Measurements from ENCODE around the gene HOXA11. TPM values are rescaled to one million over a fixed set of nuclear protein-coding genes. Genes with fewer than 3 reads are reported as not detected.

The HOXA11 gene
- total RNA-seq, 2 experiments from 2014 or later: not detected

DNA sequence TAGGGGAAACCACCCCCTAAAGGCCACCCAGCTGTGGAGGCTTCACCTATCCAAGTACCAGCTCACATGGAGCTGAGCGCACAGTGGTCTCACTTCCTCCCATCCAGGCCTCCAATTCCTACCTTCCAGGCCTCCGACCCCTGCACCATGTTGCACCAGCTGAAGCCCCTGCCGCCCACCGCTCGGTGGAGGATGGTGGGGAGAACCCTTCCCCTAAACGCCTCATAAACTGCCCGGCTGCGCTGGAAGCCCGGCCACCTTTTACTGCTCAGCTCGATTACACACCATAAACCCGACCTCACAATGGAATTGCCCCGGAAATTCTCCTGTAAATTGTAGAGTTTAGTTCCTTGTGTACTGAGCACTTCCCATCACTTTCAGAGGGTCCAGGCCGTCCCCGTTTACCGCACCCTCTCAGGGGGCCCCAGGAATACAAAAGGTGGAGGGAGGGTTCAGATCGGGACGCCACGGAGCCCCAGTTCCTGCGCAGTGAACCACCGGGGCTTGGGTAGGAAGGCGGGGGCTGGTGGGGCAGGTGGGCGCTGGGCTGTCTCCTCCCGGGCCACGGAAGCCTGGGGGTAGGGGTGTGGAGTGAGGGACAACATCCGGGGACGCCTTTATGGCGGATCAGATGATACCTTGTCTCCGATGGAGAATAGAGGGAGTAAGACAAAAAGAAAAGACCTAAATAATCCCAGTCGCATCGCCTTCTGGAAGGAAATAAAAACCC lies 27.2 kb downstream of the HOXA11 start:
- Mint-ChIP-seq H3K36me3 (ENCODE audit: low read depth) (peaks cover 3% of the 10 kb centered on the region), H3K27ac (peak overlapping the region; percentile 48), H3K4me1 (peaks cover 21% of the 10 kb centered on the region), H3K4me3 (no peak overlapping the region), H3K9me3 (no peaks in the 10 kb centered on the region), H3K27me3 (peaks cover 89% of the 10 kb centered on the region)
- POLR2A ChIA-PET: no interaction called here
- CTCF ChIA-PET: interaction anchor here (1.3 kb wide), 1 partner anchor 38 kb away, joined by 6 read pairs; no protein-coding TSS in a partner anchor
- DNase-seq: no peak

DNA sequence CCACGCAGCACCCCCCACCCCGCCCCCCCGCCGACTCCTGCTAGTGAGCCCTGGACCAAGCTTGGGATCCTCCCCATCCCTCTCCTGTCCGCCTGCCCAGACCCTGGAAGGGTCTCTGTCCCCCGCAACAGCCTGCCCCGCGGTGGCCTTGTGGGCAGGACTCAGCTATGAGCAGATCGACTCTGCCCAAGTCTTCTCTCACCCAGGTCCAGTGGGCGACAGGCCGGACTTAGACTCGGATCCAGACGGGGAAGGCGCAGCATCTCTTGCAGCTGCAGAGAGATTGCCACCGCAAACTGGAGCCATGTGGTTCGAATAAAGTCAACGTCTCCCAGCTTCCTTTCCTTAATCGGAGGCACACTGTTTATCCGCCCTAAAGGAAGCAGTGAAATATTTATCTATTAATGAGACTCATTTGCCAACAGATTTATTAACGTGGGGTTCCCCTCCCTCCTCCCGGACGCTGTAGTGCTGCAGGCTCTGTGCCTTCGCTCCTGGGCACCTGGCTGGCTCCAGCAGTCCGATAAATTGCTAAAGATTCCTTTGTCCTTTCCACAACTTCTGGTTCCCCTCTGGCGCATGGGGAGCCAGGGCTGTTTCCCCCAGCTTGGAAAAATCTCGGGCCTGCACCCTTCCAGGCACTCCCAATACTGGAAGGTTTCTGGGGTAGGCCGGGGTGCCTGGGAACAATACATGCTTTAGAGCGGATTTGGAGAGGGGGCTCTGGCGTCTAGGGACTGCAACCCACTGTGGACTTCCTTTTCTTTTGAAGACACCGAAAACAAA lies 27.9 kb downstream of the HOXA11 start:
- no peaks in the 10 kb centered on the region for H3K9me3 Mint-ChIP-seq
- DNase-seq: no peak
- peaks cover 22% of the 10 kb centered on the region for H3K4me1 Mint-ChIP-seq
- peaks cover 3% of the 10 kb centered on the region for H3K36me3 Mint-ChIP-seq (ENCODE audit: low read depth)
- peaks cover 87% of the 10 kb centered on the region for H3K27me3 Mint-ChIP-seq
- peak overlapping the region; percentile 27 for H3K4me3 Mint-ChIP-seq
- POLR2A ChIA-PET: no interaction called here
- peak overlapping the region; percentile 48 for H3K27ac Mint-ChIP-seq
- CTCF ChIA-PET: interaction anchor here (1.3 kb wide), 1 partner anchor 39 kb away, joined by 6 read pairs; no protein-coding TSS in a partner anchor

DNA sequence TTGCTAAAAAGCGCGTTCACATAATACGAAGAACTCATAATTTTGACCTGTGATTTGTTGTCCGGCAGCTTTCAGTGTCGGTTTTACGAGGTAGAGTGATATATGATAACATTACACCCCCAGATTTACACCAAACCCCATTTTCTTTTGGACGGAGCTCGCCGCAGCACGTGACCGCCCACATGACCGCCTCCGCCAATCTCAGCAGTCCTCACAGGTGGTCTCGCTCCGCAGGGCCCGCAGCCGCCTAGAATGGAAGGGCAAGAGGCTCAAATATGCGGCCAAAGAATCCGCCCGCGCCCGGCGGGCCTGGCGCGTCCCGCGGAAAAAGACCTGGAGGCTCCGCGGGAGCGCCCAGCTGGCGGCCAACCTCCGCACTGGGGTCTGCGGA lies 28.5 kb downstream of the HOXA11 start, which contains the start of gene HOXA7:
TSS of gene HOXA7 (minus strand) at position 168 of the 391 bp plus-strand sequence. CDS start at position 38, 130 bp downstream.
- peaks cover 28% of the 10 kb centered on the region for H3K4me1 Mint-ChIP-seq
- peaks cover 88% of the 10 kb centered on the region for H3K27me3 Mint-ChIP-seq
- peak within 1 kb of the TSS; percentile 48 for H3K27ac Mint-ChIP-seq
- no peak for DNase-seq
- peak within 1 kb of the TSS; percentile 54 for H3K4me3 Mint-ChIP-seq
- ChIA-PET CTCF (no interaction called here), POLR2A (no interaction called here)
- no peaks in the 10 kb centered on the region for H3K9me3 Mint-ChIP-seq
- H3K36me3 Mint-ChIP-seq (ENCODE audit: low read depth): peaks cover 6% of the 10 kb centered on the region

DNA sequence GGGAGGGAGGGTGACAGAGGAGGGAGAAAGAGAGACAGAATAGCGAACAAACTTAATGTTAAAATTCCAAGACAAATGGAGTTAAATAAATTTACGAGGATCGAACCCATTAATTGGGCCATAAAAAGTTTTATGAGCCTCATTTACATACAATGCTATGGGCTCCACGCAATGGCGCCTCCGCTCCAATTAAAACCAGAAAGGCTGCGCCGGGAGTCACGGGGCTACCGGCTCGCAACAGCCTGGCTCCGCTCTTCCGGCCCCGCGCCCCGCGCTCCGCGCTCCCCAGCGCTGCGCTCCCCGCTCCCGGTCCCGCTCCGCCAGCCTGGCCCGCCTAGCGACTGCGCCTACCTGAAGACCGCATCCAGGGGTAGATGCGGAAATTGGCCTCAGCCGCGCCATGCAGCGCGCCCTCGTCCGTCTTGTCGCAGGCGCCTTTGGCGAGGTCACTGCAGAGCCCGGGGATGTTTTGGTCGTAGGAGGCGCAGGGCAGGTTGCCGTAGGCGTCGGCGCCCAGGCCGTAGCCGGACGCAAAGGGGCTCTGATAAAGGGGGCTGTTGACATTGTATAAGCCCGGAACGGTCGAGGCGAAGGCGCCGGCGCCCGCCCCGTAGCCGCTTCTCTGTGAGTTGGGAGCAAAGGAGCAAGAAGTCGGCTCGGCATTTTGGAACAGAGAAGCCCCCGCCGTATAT lies 29.1 kb downstream of the HOXA11 start:
- H3K4me1 Mint-ChIP-seq: peaks cover 29% of the 10 kb centered on the region
- H3K27me3 Mint-ChIP-seq: peaks cover 90% of the 10 kb centered on the region
- H3K9me3 Mint-ChIP-seq: no peaks in the 10 kb centered on the region
- POLR2A ChIA-PET: no interaction called here
- H3K27ac Mint-ChIP-seq: peak overlapping the region; percentile 35
- CTCF ChIA-PET: interaction anchor here (0.9 kb wide), 1 partner anchor 40 kb away, joined by 3 read pairs; no protein-coding TSS in a partner anchor
- H3K36me3 Mint-ChIP-seq (ENCODE audit: low read depth): peaks cover 8% of the 10 kb centered on the region
- no peak for DNase-seq
- peak overlapping the region; percentile 54 for H3K4me3 Mint-ChIP-seq

DNA sequence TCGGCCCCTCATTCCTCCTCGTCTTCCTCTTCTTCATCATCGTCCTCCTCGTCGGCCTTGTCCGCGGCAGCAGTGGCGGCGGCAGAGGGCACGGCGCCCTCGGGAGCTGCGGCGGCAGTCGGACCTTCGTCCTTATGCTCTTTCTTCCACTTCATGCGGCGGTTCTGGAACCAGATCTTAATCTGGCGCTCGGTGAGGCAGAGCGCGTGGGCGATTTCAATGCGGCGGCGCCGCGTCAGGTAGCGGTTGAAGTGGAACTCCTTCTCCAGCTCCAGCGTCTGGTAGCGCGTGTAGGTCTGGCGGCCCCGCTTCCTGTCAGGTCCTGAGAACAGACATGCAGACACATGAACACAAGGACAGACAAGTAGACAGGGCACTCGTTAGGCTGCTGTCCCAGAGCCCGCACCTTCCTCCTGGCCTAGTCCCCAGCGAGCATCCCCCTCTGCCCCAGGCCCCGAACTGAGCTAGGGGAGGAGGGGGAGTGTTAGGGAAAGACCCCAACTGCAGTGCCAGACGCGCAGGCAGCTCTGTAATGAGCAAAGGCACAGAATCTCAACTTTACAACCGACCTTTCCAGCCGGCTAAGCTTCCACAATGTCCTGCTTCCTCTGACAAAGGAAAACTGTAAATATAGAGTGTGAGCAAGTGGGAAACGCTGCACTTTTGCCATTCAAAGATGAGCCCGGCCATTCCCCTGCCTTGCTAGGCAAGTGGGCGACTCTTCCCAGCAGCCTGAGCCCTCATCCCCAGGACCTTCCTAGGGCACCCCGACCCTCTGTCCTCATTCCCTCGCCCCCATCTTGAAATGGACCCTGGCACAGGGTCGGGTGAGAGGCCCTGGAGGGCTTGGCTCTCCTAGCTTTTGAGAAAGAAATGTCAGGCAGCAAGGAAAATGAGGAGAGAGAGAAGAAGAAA lies 29.9 kb downstream of the HOXA11 start:
- Mint-ChIP-seq H3K36me3 (ENCODE audit: low read depth) (peaks cover 8% of the 10 kb centered on the region), H3K9me3 (no peaks in the 10 kb centered on the region), H3K27ac (peak overlapping the region; percentile 7), H3K4me3 (peak overlapping the region; percentile 54), H3K4me1 (peaks cover 29% of the 10 kb centered on the region), H3K27me3 (peaks cover 93% of the 10 kb centered on the region)
- CTCF ChIA-PET: interaction anchor here (0.9 kb wide), 1 partner anchor 41 kb away, joined by 3 read pairs; no protein-coding TSS in a partner anchor
- POLR2A ChIA-PET: no interaction called here
- DNase-seq: no peak

DNA sequence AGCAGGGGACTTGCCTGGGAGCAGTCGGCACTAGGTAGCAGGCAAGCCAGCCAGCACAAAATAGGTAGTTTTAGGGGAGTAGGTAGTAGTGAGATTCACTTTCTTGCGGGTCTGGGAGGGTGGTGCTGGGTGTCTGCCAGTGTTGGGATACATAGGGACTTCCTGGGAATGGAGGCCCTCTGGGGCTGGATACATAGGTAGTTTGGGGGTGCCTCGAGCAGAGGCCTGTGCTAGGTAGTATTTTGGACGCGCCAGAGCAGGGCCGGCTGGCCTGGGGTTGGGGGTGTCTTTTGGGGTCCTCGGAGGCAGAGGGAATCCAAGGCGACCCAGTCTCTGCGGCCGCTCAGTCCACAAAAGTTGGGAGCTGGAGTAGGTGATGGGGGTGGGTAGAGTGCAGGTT lies 30.7 kb downstream of the HOXA11 start:
- no peak overlapping the region for H3K27ac Mint-ChIP-seq
- POLR2A ChIA-PET: no interaction called here

DNA sequence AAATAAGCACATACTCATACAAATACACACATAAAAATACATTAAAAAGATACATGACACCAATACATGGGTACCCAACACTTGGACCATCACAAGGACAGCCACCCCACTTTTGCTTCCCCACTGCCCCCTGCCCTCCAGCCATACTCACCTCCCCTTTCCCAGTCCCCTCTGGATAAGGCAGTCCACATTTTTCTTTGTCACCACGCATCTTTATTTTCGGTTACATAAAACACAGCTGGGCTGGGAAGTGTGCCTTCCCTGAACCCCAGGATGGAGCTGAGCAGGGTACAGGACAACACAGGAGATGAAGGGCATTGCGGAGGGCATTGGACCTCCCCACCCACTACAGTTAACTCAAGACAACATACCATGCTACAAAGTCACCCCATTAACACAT lies 31.5 kb downstream of the HOXA11 start:
- Mint-ChIP-seq H3K27me3 (peaks cover 90% of the 10 kb centered on the region), H3K4me3 (no peak overlapping the region), H3K27ac (no peak overlapping the region), H3K4me1 (peaks cover 24% of the 10 kb centered on the region), H3K9me3 (no peaks in the 10 kb centered on the region), H3K36me3 (ENCODE audit: low read depth) (peaks cover 8% of the 10 kb centered on the region)
- POLR2A ChIA-PET: interaction anchor here (1.4 kb wide), 1 partner anchor 13 kb away, joined by 3 read pairs; no protein-coding TSS in a partner anchor
- no peak for DNase-seq
- CTCF ChIA-PET: interaction anchor here (0.6 kb wide), 1 partner anchor 472 kb away, joined by 3 read pairs; no protein-coding TSS in a partner anchor

More for the DNA sequence above, 30.7 kb downstream of the HOXA11 start:
- H3K36me3 Mint-ChIP-seq (ENCODE audit: low read depth): peaks cover 8% of the 10 kb centered on the region
- H3K4me1 Mint-ChIP-seq: peaks cover 25% of the 10 kb centered on the region
- H3K9me3 Mint-ChIP-seq: no peaks in the 10 kb centered on the region
- peaks cover 92% of the 10 kb centered on the region for H3K27me3 Mint-ChIP-seq
- no peak overlapping the region for H3K4me3 Mint-ChIP-seq
- CTCF ChIA-PET: no interaction called here
- DNase-seq: no peak

DNA sequence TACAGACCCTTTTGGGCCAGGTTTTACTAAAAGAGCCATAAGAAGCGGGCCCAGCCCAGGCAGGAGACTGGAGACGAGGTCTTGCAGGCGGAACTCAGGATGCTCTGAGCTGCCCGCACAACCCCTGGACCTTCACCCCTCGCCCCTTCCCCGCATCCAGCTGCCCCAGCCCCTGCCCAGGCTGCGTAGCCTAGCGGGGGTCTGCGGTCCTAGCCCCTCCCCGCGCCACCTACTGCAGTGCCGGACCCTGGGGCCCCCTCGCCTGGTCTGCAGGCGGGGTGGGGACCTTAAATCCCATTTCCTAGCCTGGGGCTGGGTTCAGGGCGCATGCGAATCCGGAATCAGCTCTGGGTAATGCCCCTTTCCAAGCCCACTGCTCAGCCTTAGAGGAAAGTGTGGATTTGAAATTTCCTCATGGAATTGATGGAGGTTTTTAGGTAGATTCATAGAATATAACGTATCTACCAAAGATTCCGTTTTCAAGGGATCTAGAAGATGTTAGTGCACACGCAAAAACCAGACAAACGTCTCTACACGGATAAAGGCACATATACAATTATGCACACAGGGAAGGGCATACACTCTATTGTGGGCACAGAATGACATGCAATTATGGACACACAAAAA lies 32.1 kb downstream of the HOXA11 start:
- Mint-ChIP-seq H3K4me3 (no peak overlapping the region), H3K36me3 (ENCODE audit: low read depth) (peaks cover 8% of the 10 kb centered on the region), H3K9me3 (no peaks in the 10 kb centered on the region), H3K4me1 (peaks cover 26% of the 10 kb centered on the region), H3K27me3 (peaks cover 90% of the 10 kb centered on the region), H3K27ac (no peak overlapping the region)
- no peak for DNase-seq
- ChIA-PET POLR2A (interaction anchor here (0.8 to 1.4 kb wide), 2 partner anchors 13 to 62 kb away, joined by 3 read pairs; no protein-coding TSS in a partner anchor), CTCF (interaction anchor here (1.1 kb wide), 1 partner anchor 8 kb away, joined by 5 read pairs; no protein-coding TSS in a partner anchor)

DNA sequence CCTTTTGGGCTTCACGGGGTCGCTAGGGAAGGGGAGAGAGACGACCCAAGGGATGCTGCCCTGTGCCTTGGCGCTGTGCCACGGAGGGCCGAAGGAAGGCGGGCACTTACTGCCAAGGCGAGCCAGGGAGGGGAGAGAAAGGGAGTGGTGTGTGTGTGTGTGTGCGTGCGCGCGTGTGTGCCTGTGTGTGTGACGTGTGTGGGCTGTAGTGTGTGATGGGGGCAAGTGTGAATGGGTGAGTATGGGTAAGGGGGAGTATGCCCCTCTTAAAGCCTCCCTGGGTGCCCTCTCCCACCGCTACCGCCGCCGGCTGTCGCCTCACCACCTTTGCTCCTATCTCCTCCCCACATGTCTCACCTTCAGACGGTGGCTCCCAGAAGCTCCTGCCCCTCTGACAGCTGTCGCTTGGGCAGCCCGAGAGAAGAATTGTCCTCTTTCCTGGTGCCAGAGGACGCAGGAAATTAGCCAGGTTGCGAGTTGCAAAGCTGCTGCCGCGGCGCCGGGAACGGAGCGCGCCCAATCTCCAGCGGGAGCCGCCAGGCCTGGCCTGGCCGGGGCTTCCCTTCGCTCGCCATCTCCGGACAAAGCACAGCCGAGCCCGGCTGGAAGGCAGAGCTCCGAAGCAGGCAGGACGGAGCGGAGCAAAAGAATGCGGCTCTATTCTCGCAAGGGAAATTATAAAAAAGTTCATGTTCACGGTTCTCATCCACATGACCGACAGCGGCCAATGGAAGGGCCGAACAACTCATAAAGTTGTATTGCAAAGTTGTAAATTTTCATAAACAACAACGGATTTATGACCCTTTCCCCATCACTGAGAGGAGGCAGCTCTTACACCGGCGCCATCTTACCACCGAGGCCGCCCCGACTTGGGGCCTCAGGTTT lies 32.9 kb downstream of the HOXA11 start, which contains the start of gene HOXA3:
TSS of gene HOXA3 (minus strand) at position 653 of the 885 bp plus-strand sequence. CDS start 41,943 bp downstream, outside the sequence.
- no peak for DNase-seq
- Mint-ChIP-seq H3K9me3 (no peaks in the 10 kb centered on the region), H3K36me3 (ENCODE audit: low read depth) (peaks cover 8% of the 10 kb centered on the region), H3K4me3 (peak within 1 kb of the TSS; percentile 38), H3K27me3 (peaks cover 87% of the 10 kb centered on the region), H3K4me1 (peaks cover 23% of the 10 kb centered on the region), H3K27ac (peak within 1 kb of the TSS; percentile 42)
- POLR2A ChIA-PET: interaction anchor here (0.8 to 1.4 kb wide), 2 partner anchors 14 to 62 kb away, joined by 3 read pairs; no protein-coding TSS in a partner anchor
- CTCF ChIA-PET: interaction anchor here (1.1 kb wide), 1 partner anchor 9 kb away, joined by 5 read pairs; no protein-coding TSS in a partner anchor

DNA sequence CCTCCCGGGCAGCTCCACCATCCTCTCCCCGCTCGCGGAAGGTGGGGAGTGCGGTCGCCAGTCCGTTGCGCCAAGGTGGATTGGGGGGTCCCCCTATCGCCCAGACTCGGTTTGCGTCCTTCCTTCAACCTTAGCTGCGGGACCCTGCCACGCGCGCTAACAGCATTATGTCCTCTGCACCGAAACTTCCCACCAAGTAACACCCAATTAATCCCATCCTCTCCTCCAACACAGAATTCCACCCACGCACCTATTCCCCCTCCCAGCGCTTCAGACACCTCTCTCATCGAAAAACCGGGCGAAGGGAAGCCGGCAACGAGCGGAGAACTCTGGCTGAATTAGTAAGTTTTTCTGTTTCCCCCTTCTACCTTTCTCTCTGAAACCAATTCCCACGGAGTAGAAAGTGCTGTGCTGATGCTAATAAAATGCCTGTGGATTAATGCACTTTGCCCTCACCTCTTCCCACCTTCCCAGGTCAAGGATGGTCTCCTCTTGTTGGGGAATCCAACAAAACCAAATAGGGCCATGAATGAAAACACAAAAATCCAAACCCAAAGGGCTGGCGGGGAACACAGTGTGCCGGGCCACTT lies 33.6 kb downstream of the HOXA11 start:
- ChIA-PET CTCF (interaction anchor here (0.6 to 3.1 kb wide), 10 partner anchors 10 to 470 kb away, joined by 3 to 16 read pairs (median 6); no protein-coding TSS in a partner anchor), POLR2A (interaction anchor here (1.0 to 2.0 kb wide), 2 partner anchors 10 to 32 kb away, joined by 3 to 7 read pairs; no protein-coding TSS in a partner anchor)
- no peak for DNase-seq
- Mint-ChIP-seq H3K4me1 (peaks cover 23% of the 10 kb centered on the region), H3K27me3 (peaks cover 89% of the 10 kb centered on the region), H3K36me3 (ENCODE audit: low read depth) (peaks cover 8% of the 10 kb centered on the region), H3K9me3 (no peaks in the 10 kb centered on the region), H3K4me3 (peak overlapping the region; percentile 38), H3K27ac (peak overlapping the region; percentile 42)
